ENCODE measurements around the gene SORCS3.
"Not testable (repeated sequence)": the region's sequence is repeated elsewhere in the genome, so short reads cannot be mapped to it uniquely, and the experiment has no call there.

Gene SORCS3

GRCh38 chr10:104690959-104691358, 49.9 kb downstream of the SORCS3 start:
- FAIRE-seq: no peak

GRCh38 chr10:104694074-104694473, 53.0 kb downstream of the SORCS3 start:
- no peak for FAIRE-seq

DNA sequence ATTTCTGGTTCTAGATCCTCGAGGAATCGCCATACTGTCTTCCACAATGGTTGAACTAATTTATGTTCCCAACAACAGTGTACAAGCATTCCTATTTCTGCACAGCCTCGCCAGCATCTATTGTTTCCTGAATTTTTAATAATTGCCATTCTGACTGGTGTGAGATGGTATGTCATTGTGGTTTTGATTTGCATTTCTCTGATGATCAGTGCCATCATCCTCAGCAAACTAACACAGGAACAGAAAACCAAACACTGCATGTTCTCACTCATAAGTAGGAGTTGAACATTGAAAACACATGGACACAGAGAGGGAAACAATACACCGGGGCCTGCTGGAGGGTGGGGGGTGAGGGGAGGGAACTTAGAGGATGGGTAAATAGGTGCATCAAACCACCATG, 62.2 kb downstream of the SORCS3 start:
- FAIRE-seq: not testable (repeated sequence)

DNA sequence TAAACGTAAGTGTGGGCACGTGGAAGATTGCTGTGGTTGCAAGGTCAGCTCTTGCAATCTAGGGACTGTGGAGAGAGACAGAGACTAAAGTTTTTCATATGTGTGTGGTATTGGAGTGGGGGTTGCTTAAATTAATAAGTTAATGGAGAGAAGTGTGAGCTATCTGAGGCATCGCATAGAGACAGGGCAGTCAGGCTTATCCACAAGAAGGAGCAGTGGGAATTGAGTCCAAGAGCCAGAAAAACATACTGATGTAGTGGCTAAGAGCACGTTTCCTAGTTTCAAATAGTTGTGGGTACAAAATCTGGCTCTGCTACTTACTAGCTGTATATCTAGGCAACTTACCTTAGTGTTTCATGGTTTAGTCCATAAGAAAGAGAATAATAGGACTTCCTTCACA, 65.8 kb downstream of the SORCS3 start:
- no peak for FAIRE-seq

DNA sequence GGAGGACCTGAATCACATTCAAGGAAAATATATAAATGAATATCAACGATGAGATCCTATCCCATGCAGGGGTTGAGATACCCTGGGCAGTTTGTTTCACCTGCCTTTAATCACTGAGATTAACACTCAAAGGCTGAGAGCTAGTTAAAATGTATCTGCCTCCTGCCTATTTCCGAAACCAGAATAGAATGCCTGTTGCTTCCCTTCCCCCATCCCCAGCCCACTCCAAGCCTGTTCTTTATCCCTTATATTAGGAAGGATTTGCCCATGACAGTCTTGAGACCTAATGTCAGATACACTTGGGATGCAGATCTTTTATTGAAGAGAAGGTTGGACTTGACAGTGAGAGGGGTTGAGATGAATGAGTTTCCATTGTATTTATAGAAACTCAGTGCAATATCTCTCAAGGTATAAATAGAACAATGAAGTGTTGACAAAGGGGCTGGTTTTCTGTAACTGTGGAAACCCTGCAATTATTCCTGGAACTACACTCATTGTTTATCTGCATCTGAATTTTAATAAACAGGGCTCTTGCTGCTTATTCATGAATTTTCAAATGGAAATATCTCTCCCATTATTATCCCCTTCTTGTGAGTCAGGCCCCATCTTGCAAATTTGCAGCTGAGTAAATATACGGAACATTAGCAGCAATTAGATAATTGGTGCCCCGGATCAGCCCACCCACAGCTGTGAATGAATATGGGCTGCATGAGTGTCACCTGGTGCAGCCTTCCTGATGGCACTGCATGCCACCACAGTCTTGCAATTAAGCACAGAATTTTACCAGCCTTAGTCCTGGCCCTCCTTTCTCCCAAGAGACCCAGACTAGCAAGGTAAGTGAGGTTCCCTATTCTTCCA, 66.7 kb downstream of the SORCS3 start:
- no peak for FAIRE-seq

GRCh38 chr10:104711302-104711721, 70.2 kb downstream of the SORCS3 start:
- no peak for FAIRE-seq

DNA sequence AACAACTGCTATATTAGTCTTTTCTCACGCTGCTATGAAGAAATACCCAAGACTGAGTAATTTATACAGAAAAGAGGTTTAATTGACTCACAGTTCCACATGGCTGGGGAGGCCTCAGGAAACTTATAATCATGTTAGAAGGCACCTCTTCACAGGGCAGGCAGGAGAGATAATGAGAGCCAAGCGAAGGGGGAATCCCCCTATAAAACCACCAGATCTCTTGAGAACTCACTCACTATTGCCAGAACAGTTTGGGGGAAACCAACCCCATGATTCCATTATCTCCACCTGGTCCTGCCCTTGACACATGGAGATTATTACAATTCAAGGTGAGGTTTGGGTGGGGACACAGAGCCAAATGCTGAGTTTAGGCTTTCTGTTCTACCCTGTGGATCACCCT, 89.5 kb downstream of the SORCS3 start:
- not testable (repeated sequence) for FAIRE-seq

GRCh38 chr10:104731192-104731591, 90.1 kb downstream of the SORCS3 start:
- no peak for FAIRE-seq

- no peak for FAIRE-seq
Measured at GRCh38 chr10:104732222-104732621, 91.1 kb downstream of the SORCS3 start.

GRCh38 chr10:104734433-104734832, 93.3 kb downstream of the SORCS3 start:
- FAIRE-seq: no peak

DNA sequence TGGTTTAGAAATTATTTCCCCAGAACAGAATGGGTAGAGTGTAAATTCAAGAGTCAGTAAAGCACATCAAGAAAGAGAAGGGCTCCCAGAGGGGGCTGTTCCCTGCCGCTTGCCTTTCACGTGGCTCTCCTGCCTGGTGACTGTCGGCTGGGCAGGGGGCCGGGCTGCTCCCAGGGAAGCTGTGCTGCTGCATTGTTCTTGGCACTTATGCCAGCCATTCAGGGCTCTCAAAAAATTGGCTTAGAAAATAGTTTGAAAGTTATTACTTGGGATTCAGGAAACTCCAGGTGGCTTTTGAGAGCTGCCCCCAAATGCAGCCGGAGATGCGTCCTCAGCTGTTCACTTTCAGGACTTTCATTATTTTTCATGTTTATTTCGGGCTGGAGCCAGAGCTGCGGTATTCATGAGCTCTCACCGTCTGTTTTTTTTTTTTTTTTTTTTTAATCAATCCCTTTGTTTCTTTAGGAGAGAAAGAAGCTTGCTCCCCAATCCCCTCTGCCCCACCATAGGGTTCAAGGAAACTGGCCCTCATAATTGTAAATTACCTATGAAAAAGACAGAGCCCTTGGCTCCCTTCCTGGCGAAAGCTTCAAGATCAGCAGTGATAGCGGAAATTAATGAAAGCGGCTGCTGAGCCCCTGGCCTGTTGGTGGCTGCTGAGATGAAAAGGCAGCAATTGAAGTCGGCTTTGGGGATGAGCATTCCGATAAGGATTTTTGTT, 94.1 kb downstream of the SORCS3 start:
- FAIRE-seq: no peak

DNA sequence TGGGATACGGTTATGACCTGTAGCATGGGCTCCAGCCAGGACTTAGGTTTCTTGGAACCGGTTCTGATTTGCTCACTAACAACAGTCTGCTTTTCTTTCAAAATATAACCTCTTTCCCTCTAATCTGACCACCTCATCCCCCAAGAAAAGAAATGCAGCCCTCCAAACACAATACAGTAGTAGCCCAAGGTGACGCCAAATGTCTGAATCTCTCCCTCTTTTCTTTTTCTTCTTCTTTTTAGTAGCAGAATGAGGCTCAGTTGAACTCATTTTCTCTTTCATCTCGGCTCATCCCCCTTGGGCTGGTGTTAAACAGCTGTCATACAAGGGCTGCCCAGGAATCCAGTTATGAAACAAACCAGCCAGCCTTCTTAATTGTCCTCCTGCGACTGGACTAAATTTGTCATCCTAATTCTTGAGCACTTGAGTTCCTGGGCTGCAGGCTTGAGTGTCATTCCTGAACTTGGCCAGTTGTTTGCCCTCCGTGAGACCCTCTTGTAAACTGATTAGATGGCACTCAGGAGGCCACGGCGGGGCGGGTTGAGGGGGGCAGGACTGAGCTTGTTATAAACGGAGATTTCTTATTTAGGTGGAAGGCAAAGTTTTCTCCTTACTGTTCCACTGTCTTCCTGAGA, 94.8 kb downstream of the SORCS3 start:
- FAIRE-seq: no peak

DNA sequence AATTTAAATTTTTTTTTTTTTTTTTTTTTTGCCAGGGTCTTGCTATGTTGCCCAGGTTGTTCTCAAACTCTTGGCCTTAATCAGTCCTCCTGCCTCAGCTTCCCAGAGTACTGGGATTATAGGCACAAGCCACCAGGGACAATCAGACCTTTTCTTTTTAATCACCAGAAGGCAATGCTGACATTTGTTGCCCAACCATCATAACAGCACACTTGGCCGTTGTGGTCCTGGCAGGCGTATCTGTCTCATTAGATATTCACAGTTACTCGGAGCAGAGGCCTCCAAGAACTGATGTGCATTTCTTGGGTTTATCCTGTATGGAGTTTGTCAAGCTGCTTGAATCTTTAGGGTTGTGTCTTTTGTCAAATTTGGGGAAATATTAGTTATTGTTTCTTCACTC, 100.0 kb downstream of the SORCS3 start:
- FAIRE-seq: no peak

GRCh38 chr10:104744052-104744451, 103.0 kb downstream of the SORCS3 start:
- FAIRE-seq: no peak

DNA sequence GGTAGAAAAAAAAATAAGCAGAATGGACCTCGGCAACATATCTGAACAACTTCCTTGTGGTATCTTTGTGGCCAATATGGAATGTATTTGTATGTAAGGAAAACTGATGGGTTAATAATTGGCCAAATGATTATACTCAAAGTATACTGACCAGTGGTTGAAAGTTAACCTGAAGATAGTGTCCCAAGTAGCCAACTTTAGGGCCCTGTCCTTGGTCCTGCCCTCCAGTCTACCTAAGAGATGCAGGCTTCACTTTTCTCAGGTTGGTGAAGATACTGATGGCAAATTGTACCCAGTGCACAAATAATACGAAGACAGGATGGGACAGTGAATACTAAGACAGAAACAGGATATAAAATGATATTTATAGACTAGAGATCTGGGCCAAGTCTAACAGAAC, 109.2 kb downstream of the SORCS3 start:
- FAIRE-seq: no peak

GRCh38 chr10:104762793-104763192, 121.7 kb downstream of the SORCS3 start:
- FAIRE-seq: no peak

GRCh38 chr10:104766341-104766740, 125.3 kb downstream of the SORCS3 start:
- no peak for FAIRE-seq

GRCh38 chr10:104767282-104767681, 126.2 kb downstream of the SORCS3 start:
- FAIRE-seq: no peak

- FAIRE-seq: no peak
Measured at GRCh38 chr10:104767745-104768144, 126.7 kb downstream of the SORCS3 start.

GRCh38 chr10:104773105-104773504, 132.0 kb downstream of the SORCS3 start:
- no peak for FAIRE-seq

GRCh38 chr10:104774234-104774633, 133.1 kb downstream of the SORCS3 start:
- FAIRE-seq: no peak

DNA sequence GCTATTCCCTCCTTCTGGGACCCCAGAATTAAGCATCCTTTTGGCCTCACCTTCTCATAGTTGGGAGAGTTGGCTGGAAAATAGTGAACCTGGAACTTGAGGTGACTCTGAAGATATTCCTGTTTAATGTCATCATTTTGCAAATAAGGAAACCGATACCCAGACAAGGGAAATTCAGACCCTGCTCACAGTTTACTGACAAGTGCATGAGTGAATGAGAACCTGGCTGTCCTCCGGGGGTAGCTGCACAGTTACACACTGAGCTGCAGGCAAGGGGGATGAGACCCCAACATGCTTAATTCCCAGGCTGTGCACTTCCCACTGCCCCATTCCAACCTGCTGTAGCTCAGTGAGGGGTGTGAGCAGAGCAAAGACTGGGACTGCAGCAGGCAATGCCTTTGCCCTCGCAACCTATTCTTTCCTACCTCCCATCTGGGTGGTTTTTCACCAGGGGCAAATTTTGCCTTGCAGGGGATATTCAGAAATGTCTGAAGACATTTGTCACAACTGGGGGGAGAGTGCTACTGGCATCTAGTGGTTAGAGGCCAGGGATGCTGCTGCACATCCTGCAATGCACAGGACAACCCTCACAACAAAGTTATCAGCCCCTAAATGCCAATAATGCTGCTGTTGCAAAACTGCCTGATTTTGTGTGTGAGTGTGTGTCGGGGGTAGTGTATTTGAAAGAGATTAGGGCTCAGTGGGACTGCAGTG, 136.2 kb downstream of the SORCS3 start:
- FAIRE-seq: no peak

DNA sequence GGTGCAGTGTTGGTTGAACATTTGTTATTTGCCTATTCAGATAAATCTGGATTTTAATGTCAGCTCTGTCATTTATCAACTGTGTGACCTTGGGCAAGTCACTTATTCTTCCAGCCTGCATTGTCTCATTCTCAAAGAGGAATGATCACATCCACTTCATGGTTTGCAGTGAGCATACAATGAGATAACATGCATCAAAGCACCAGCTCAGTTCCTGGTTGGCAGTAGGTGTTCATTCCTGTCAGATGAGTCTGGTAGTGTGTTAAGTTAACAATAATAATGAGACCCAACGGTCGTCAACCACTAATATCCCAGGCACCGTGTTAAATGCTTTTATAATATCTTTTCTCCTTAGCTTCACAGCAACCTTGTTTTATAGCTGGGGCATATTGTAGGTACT, 137.3 kb downstream of the SORCS3 start:
- no peak for FAIRE-seq
